Raji (cell line): ENCODE results near the gene GBF1.

Experiments
- POLR2A ChIP-seq: IDR thresholded peaks from 2 replicates; pipeline ENCODE4 v1.6.1; 2011; ENCODE audit warnings: low read depth, low read length, control low read depth; ENCODE audit not compliant: insufficient read depth

The GBF1 gene

DNA sequence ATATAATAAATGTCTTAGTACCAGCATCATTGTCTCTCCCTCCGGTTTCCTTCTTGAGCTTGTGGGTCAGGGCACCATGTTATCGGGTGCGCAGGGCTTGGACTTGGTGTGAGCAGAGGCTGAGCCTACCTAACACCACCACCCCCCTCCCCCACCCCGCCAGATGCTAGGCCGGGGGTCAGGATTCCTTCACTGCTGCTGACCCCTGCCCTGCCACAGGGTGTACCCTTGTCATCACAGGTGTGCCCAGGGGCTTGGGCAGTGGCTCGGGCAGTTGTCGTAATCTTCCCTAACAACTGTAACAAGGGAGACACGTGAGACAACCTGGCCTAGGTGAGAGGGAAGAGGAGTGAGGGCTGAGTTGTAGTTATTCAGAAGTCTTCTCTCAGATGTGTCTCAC lies 137.5 kb downstream of the GBF1 start:
- no peak for TF ChIP-seq POLR2A

DNA sequence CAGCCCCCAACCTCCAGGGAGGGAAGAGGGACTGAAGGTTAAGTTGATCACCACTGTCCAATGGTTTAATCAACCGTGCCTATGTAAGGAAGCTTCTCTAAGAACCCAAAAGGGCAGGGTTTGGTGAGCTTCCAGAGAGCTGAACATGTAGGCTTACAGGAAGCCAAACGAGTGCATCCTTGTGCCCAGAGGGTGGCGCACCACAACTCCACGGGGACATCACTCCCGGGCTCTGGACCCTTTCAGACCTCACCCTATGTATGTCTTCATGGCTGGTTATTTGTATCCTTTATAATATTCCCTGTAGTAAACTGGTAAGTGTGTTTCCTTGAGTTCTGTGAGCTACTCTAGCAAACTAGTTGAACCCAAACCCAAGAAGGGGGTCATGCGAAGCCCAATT lies 138.7 kb downstream of the GBF1 start:
- no peak for TF ChIP-seq POLR2A

DNA sequence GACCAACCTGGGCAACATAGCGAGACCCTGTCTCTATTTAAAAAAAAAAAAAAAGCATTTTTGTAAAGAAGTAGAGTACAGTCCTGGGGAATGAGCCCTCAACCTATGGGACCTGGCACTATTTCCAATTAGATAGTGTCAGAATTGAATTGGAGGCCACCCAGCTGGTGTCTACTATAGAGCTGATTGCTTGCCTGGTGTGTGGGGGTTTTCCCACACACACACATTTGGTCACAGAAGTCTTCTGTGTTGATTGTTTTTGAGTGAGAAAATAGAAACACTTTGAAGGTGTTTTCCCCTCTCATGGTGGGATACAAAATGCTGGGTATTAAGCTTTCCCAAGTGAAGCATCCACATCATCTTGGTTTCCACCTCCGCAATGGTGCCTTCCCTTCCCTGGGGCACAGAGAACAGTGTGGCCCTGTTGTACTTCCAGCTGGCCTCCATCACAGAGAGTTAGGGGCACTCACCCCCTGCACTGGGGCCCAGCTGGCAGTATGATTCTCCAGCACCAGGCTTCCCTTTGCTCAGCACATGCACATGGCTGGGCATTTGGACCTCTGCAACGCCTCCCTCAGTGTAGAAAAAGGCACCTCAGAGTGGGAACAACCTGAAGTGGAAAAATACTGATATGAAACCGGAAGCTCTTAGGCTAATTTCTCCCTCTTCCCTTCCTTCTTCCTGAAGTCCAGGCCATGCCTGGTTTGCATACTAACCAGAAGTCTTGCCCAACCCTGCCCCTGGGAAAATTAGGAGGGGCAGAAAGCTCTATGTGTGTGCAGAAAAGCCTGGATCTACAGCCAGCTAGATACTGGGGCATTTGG lies 139.5 kb downstream of the GBF1 start:
- no peak for TF ChIP-seq POLR2A

DNA sequence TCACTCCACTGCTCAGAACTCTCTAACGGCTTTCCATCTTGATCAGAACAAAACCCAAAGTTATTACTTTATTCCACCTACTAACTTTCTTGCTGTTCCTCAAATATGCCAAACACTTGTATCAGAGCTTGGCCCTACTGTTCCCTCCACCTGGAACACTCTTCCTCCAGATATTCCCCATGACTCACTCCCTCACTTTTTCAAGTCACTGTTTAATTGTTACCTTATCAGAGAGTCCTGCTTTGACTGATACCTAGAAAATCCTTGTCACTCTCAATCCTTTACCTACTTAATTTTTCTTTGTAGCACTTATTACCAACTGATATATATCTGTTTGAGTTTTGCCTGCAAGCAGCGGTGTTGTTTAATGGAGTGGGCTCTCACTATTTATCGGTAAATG lies 144.6 kb downstream of the GBF1 start:
- TF ChIP-seq POLR2A: no peak

DNA sequence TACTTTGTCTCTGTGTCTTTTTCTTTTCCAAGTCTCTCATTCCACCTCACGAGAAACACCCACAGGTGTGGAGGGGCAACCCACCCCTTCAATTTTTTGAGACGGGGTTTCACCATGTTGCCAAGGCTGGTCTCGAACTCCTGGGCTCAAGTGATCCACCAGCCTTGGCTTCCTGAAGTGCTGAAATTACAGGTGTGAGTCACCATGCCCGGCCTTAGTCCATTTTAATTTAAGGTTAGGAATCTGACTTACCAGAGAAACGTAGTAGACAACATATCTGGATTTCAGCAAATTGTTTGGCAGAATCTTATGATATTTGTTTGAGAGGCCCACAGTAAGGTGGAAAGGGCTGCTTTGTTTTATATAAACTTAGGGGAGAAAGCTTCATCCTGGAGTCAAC lies 147.0 kb downstream of the GBF1 start:
- no peak for TF ChIP-seq POLR2A

DNA sequence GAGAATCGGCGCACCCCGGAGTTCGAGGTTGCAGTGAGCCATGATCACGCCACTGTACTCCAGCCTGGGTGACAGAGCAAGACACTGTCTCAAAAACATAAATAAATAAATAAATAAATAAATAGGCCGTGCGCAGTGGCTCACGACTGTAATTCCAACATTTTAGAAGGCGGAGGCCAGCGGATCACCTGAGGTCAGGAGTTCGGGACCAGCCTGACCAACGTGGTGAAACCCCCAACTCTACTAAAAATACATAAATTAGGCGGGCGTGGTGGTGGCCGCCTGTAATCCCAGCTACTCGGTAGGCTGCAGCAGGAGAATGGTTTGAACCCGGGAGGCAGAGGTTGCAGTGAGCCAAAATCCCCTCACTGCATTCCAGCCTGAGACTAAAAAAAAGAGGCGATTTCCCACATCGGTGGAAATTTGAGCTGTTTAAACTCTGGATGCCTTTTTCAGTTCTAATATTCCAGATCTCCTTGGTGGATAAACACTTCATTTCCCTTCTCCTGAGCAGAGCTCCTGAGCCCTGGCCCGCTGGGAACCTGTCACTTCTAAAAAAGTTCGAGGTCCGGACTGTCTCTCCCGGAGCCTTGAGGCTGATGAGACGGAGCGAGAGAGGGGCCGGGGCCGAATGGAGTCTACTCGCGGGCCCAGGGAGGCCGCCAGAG lies 148.2 kb downstream of the GBF1 start:
- TF ChIP-seq POLR2A: no peak

DNA sequence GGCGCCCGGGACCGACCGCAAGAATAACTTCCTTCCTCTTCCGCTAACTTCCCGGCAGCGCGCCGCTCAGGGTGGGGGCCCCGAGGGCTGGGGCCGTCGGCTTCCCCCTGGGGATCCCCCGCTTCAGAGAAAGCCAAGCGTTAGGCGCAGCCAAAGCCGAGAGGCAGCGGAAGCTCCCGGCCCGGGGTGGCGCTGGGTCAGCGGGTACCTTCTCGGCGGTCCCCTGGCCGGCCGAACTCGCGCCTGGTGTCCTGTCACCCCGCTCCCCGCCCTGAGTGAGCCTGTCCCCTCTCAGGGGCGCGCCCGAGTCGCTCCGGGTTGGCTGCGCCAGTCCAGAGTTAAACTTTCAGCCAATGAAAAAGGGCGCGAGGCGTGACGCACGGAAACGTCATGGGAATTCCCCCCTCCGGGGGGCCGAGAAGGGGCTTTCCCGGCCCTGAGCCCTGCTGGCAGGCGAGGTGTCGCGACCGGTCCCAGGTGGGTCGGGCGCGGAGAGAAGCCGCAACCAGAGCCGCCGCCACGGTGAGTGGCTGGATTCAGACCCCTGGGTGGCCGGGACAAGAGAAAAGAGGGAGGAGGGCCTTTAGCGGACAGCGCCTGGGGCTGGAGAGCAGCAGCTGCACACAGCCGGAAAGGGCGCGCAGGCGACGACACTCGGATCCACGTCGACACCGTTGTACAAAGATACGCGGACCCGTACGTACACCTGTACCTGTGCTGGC lies 148.9 kb downstream of the GBF1 start:
- peak; percentile 58 for TF ChIP-seq POLR2A

DNA sequence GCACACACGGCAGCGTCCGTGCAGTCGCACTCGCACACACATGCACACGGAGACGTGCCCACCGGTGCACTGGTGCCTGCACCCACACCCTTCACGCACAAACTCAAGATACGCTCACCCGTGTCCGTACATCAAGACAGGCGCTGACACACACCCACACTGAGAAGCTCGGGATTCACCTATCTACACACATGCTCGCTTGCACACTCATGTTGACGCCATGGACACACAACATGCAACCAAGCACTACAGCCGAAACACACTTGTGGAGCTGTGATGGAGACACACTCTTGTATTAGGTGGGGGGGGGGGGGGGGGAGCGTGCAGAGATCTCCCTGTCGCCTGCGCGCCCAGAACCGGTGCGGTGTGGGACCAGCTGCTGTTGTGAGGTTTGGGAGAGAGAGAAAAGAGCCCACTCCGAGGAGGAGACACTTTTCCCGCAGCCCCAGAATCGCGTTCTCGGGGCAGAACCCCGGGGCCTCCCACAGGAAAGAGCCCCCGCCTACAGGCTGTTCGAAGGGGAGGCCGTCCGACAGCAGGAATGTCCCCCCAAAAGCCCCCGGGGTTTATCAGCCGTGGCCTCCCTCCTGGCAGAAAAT lies 149.6 kb downstream of the GBF1 start:
- TF ChIP-seq POLR2A: peak; percentile 54; the same call in 1 of the 2 replicates

DNA sequence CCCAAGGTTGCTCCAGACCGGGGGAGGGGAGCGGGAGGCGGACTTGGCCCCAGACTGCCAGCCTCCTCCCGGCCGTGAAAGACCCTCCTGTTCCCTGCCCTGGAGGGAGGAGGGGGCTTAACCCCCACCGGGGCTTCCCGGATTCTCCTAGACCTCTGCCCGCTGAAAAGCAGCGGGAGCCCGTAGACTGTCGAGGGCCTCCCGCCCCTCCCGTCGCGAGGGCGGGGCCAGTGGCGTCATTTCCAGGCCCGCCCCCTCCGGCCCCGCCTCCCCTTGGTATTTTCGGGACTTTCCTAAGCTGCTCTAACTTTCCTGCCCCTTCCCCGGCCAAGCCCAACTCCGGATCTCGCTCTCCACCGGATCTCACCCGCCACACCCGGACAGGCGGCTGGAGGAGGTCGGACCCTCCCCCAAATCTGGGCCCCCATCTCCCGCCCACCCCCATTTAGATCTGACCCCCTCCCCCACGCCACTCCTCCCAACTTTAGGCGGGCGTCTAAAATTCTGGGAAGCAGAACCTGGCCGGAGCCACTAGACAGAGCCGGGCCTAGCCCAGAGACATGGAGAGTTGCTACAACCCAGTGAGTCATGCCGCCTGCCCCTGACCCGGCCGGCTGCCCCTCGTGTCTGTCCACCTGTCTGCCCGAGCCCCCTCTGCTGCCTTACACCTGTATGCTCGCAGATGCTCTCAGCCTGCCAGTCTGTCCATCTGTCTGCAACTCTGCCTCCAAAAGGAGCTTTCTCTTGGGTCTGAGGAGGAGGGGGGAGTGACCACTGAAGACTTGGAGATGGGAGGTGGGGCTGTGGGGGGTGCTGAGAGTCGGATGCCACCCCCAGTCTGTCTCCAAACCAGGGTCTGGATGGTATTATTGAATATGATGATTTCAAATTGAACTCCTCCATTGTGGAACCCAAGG lies 150.3 kb downstream of the GBF1 start, which contains the start of gene NFKB2:
NFKB2 (plus strand) TSS at position 306 of the 917 bp plus-strand sequence; CDS start at position 561, 255 bp downstream.
- TF ChIP-seq POLR2A: peak; percentile 51; the same call in 1 of the 2 replicates

DNA sequence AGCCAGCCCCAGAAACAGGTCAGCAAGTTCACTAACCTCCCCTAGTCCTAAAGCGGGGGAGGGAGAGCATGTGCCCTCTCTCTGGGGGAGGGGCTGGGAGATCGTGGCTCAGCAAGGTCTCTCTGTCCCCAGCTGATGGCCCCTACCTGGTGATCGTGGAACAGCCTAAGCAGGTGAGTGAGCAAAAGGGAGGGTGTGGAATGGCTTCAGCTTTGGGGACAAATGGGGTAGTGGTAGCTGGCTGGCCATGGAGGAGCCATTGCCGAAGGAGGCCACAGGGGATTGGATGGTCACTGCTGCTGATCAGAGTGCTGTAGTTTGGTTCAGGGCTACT lies 151.0 kb downstream of the GBF1 start:
- 0 out of 2 replicates have a peak, but pooled peaks have one; percentile 25 for TF ChIP-seq POLR2A

DNA sequence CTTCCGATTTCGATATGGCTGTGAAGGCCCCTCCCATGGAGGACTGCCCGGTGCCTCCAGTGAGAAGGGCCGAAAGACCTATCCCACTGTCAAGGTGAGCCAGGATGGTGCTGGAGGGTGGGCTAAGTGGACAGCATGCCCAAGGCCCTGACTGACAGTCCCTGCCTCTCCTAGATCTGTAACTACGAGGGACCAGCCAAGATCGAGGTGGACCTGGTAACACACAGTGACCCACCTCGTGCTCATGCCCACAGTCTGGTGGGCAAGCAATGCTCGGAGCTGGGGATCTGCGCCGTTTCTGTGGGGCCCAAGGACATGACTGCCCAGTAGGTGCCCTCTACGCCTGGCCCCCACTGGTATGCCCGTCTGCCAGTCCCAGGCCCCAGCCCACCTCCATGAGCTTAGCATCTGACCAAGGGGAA lies 151.4 kb downstream of the GBF1 start:
- TF ChIP-seq POLR2A: no peak

DNA sequence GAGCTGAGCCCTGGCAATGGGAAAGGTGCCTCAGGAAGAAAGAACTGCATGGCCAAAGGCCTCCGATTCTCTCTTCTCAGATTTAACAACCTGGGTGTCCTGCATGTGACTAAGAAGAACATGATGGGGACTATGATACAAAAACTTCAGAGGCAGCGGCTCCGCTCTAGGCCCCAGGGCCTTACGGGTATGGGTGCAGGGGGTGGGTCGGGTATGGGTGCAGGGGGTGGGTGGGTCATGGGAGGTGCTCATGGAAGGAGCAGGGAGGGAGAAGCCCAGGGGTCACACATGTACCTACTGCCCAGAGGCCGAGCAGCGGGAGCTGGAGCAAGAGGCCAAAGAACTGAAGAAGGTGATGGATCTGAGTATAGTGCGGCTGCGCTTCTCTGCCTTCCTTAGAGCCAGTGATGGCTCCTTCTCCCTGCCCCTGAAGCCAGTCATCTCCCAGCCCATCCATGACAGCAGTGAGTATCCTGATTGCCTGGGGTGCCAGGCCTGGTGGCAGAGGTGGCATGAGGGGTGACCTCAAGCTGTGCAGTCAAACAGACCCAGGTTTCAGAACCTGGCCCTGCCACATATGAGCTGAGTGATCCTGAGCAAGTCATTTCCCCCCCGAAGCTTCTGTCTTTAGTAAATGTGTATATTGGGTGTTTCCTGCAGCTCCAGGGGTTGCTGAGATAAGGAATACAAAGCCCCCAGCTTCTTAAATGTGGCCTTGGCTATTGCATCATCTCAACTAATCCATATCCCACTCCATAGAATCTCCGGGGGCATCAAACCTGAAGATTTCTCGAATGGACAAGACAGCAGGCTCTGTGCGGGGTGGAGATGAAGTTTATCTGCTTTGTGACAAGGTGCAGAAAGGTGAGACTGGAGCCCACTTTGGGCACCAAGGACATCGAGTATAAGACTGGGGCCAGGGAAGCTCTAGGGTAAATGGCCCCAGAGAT lies 152.2 kb downstream of the GBF1 start:
- no peak for TF ChIP-seq POLR2A
